ENCODE measurements around the gene COPS7A. TPM values are rescaled to one million over a fixed set of nuclear protein-coding genes. Genes with fewer than 3 reads are reported as not detected.

The COPS7A gene, protein sequence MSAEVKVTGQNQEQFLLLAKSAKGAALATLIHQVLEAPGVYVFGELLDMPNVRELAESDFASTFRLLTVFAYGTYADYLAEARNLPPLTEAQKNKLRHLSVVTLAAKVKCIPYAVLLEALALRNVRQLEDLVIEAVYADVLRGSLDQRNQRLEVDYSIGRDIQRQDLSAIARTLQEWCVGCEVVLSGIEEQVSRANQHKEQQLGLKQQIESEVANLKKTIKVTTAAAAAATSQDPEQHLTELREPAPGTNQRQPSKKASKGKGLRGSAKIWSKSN
- total RNA-seq = 66.0 and 68.3 TPM in 2 replicates

DNA sequence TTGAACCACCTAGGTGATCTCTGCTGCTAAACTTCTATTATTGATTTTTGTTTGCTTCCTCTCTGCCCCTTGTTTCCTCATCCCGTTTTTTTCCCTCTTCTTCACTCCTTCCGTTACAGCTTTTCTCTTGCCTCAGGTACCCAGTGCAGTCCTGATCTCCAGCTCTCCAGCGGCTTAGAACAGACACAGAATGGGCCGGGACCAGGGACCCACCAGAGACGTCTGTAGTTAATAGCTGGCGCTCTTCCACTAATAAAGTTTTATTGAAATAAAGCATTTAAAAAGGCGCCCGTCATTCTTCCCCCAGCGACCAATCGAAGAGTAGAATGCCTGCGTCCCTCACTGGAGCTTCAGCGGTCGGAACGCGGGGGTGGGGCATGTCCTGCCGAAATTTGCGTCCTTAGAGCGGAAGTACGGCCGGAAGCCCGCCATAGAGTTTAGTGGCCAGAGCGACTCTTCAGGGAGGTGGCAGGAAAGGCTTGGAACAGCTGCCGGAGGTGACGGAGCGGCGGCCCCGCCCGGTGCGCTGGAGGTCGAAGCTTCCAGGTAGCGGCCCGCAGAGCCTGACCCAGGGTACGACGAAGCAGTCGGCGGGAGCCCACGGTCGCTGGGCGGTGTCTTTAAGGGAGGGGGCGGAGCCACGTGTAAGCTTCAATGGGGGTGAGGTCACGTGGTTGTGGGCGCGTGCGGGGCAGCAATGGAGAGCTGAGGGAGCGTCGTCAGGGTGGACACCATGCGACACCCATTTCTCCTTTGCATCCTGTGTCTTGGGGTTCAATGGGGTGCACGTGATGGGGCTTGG is at the start of gene COPS7A:
TSS of gene COPS7A (plus strand) at position 440 of the 802 bp plus-strand sequence. CDS start 611 bp downstream, outside the sequence.
- peak; percentile 98 for DNase-seq (ENCODE audit: low read depth)

DNA sequence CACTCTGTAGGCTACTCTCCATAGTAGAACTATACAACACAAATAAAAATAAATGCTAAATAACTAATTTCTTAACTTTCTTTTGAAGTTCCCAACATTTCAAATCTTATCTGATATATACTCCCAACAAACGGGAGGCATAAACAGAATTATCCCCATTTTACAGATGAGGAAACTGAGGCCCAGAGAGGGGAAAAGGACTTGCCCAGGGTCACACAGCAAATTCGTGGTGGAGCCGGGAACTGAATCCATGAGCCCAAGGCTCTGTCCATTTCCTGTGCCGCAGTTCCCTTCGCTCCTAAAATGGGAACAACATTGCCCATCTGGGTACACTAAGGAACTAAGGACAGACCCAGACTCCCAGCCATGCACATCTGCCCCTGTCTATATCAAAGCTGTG is 46.9 kb upstream of the COPS7A start:
- no peak for DNase-seq (ENCODE audit: low read depth)

DNA sequence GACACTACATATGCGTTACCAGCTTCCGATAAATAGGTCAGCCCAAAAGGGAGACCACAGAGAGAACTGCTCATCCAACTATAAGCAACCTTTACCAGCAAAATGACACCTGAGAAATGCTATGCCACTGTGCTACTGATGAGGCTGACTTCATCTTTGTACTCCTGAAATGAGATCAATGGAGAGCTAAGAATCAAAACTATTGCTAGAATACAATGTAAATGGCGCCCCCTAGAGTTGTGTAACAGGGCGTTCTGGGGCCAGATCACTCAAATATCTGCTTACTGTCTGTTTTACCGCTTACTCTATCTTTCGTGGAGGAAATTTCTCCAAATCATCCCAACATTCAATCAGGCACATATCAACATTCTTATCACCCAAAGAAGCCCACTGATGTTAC is 39.2 kb upstream of the COPS7A start:
- DNase-seq (ENCODE audit: low read depth) = peak; percentile 19

DNA sequence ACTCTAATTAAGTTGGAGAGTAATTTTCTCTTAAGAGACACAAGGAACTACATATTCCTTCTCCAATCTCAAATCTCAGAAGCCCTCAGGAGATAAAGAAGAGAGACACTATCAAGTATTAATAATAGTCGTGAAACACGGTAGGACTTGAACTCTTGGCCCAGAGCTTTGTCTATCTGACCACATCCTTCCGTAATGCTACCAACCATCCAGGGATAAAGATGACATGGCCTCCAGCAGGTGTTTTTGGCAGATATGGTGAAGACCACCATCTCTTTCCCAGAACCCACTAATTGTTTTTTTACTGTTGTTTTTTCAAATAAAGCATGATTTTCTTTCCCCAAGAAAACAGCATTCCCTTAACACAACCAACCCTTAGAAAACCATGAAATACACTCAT is 38.0 kb upstream of the COPS7A start:
- no peak for DNase-seq (ENCODE audit: low read depth)

DNA sequence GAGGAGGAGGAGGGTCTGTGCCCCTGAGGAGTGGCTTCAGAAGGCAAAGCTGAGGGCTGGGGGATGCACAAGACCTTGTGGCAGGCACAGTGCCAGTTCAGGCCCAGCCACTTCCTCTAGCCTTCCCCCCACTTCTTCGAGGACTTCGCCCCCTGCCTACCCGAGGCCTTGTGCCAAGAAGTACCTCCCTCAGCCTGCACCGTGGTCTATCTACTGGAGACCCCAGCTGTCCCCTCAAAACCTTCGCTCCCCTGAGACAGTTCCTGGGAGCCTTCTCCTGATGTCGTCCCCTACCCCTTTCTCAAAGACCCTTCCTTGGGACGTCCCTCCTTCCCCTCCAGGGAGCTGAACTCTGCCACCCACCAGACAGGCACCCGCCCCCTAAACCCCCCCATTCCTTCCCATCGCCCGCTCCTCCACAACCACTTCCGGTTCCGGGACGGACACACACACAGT is 35.3 kb upstream of the COPS7A start:
- no peak for DNase-seq (ENCODE audit: low read depth)

DNA sequence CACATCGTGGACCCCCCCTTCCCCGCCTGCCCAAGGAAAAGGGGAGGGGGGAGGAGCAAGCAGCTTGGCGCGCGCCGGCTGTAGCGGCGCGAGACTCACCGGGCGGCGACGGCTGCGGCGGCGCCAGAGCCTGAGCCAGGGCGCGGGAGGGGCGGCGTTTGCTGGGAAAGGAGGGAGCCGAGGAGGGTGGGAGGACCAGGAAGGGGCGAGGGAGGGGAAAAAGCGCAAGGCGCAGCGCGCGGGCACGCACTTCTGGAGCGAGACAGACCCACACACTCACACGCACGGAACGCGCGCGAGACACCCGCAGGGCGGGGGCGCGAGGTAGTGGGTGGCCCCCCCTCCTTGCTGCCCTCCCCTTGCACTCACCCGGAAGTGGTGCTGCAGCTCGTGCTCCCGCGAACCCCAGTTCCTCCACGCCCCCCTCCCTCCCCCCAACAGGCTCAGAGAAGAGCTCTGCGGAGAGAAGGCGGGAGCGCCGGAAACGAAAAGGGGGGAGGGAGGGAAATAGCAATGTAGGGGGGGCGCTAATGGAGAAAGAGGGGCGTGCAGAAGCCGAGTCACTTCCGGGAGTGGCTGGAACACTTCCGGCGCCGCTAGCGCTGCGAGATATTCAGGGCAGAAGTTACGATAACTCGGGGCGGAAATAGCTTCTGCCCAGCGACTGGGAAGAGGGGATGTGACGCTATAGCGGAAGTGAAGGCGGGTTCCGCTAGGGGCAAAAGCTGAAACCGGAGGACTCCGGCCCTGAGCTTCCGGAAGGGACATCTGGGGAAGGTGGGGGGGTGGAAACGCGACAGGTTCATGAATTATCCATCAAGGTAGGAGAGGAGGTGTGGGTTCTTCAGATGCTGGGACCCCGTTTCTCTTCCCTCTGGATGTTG is 34.6 kb upstream of the COPS7A start, which contains the start of gene ZNF384:
TSS of gene ZNF384 (minus strand) at position 377 of the 884 bp plus-strand sequence. CDS start 9,855 bp downstream, outside the sequence.
- peak; percentile 99 for DNase-seq (ENCODE audit: low read depth)

DNA sequence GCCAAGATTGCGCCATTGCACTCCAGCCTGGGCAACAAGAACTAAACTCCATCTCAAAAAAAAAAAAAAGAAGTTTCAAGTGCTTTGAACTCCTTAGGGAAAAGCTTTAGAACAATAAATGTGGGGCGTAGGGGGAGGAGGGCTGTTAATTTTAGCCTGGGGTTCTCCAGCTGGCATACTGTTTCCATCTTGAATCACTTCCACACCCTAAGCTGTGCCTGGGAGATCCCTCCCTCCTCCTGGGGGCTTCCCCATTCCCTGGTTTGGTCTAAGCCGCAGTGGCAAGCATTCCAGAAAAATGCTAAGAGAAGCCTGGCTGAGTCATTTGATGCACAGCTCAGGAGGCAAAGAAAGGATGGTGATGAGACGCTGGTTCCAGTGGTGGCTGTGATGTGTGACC is 32.4 kb upstream of the COPS7A start:
- no peak for DNase-seq (ENCODE audit: low read depth)

DNA sequence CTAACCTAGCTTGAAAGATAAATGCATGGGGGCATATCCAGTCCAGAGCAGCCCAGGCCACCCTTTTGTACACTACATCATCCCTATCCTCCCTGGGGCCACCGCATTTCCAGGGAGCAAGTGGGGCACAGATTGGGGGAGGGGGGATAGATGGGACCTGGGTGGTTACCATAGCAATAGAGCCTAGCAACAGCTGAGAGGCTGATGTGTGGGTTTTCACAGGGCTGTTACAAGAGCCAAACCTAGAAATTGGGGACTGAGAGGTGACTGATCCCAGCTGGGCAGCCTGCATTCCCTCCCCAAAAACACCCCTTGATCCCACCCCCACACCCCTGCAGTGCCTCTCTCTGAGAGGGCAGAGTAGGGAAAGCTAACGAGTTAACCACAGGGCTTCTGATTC is 31.0 kb upstream of the COPS7A start:
- no peak for DNase-seq (ENCODE audit: low read depth)

DNA sequence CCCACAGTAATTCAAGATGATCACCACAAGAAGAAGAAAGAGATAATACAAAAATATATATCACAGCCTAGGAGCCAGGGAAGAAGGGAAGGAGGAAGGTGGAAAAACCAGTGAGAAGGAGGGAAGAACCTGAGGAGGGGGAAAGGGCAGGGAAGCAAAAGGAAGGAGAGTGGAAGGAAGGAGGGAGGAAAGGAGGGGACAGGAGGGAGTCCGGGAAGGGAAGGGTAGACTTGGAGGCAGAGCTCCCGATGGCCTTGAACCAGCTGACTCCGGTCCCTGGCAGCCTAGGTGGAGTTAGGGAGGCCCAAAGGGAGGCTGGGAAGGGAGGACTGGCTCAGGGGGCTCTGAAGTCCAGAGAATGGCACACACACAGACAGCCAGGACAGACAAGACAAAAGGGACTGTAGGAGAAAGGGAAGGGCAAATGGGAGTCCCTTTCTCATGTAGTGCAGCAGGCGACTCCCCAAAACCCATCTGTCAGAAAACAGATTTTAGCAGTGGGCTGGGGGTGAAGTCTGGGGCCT is 30.0 kb upstream of the COPS7A start:
- no peak for DNase-seq (ENCODE audit: low read depth)

DNA sequence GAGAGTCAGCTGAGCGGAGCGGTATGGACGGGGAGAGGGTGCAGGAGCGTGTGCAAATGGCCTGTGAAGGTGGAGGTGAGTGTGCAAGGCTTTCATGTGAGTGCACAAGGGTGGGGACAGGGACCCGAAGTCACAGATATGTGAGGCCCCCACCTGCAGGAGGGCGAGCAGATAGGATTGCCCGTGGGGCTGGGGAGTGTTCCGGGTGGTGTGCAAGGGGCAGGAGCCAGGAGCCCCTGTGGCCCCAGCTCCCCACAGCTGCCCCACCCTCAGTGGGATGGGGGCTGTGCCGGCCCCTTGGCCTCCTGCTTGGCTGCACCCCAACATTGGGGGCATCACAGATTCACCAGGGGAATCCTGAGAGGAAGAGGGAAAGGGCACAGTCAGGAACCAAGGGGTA is 29.1 kb upstream of the COPS7A start:
- no peak for DNase-seq (ENCODE audit: low read depth)

DNA sequence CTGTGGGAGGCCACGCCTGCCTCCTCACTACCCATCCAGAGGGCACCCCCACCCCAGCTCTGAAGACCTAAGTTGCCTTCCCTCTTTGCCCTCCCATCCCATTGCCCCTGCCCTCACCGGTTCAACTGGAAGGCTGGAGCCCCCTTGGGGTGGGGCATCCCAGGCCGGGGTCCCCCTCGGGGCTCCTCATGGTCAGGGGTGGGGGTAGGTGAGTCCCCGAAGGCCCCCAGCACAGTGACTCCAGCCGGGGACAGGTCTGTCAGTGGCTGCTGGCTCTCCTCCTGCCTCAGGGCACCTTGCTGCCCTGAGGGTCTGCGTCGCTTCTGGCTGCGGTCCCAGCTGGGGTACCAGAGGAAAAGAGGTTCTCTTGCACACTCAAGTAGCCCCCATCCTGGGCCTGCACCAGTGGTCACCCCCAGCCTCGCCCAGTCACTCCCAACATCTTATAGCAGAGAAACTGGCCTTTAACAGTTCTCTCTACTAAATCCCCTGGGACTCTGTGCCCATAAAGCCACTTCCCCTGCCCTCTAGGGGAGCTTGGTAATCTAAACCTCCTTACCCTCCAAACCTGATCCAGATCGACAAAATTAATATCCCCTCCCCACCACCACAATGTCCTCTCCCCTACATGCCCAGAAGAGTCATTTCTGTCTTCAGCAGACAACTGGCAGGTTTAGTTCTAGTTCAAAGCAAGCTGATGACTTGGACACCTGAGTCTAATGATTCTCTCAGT is 28.4 kb upstream of the COPS7A start:
- DNase-seq (ENCODE audit: low read depth) = no peak

DNA sequence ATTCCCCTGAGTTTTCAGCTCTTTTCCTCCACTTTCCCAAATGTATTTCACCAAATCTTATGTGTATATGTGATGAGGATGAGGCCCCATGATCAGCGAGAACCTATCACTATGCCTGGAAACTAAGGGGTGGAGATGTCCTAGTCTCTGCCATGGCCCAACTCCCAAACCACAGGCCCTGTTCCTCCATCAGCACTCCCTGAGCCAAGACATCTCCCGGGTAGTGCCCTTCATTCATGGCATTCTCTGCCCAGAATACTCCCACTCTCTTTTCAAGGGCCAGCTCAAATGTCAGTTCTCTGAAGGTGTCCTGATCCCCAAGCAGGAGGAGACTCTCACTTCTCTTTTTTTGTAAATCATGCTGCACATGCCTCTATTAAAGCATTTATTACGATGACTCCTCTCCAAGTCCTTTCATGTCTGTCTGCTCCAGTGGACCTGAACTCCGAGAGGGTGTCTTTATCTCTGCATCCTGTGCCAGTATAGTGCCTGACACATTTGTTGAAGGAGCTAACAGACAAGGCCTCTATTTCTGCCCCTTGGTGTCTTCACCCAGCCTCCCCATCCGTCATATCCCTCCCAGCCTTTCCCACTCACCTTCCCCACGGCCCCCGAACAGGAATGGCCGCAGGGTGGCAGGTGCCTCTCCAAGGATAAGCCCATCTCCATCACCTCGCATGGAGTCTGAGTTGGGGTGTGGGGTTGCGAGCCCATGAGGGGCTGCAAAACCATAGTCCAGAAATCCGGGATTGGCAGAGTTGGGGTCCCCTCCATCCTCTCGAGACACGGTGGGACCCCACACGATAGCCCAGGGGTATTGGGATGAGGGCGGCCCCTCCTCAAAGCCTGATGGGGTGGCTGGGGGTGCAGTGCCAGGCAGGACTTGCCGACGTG is 26.9 kb upstream of the COPS7A start:
- DNase-seq (ENCODE audit: low read depth) = peak; percentile 13

DNA sequence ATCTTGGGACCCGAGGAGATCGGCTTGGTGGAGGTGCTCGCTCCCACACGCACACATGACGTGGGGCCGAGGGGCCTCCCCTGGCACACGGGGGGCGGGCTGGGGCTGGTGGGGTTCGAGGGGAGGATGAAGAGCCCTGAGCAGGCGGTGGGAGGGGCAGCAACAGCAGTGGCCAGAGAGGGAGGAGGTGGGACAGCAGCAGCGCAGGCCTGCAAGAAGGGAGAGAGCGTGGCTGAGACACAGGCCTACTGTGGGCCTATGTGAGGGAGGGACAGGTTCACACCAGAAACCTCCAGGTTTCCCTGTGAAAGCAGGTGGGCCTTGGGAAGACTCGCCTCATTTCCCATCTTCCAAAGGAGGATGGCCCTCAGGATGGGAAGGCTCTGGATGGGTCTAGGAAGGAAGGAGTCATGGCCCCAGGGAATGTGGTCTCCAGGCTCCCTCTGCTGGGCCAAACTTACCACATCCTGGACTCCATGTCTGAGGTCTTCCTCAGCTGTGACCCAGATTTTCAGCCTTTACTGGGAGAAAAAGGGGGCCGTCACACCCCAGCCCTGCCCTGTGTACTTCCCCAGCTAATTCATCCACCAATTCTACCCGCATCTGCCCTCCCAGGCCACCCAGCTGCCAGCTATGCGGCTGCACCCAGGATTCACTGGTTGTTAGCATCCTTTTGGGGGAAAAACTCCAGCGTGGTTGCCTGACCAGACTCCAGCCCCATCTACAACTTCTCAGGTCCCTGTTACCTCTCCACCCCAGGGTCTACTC is 26.1 kb upstream of the COPS7A start:
- DNase-seq (ENCODE audit: low read depth) = peak; percentile 37

DNA sequence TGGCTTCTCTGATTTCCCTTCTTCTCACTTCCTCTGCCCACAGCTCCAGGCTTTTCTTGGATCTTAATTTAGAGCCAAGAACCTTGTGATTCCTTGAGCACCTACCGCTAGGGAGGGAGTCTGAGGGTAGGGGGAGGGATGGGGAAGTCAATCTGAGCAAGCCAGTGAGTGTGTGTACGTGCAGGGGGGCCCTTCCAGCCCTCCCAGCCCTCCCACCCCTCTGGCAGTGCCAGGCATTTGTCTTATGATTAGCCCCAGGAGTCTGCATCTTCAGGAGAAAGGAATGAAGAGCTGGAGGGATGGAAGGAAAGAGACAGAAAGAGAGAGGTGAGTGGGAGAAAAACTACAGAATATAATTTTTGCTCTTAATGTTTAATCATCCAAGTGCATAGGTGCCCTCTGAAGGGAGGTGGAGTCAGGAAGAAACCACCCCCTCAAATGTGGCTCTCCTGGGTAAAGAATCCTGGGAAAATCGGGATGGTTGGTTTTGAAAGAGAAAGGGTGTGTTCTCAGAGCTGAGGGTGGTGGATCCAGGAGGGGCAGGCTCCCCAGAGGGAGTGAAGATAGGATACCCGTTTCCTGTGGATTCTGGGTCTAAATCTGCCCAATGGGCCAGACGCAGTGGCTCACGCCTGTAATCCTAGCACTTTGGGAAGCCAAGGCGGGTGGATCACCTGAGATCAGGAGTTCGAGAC is 25.3 kb upstream of the COPS7A start:
- no peak for DNase-seq (ENCODE audit: low read depth)

DNA sequence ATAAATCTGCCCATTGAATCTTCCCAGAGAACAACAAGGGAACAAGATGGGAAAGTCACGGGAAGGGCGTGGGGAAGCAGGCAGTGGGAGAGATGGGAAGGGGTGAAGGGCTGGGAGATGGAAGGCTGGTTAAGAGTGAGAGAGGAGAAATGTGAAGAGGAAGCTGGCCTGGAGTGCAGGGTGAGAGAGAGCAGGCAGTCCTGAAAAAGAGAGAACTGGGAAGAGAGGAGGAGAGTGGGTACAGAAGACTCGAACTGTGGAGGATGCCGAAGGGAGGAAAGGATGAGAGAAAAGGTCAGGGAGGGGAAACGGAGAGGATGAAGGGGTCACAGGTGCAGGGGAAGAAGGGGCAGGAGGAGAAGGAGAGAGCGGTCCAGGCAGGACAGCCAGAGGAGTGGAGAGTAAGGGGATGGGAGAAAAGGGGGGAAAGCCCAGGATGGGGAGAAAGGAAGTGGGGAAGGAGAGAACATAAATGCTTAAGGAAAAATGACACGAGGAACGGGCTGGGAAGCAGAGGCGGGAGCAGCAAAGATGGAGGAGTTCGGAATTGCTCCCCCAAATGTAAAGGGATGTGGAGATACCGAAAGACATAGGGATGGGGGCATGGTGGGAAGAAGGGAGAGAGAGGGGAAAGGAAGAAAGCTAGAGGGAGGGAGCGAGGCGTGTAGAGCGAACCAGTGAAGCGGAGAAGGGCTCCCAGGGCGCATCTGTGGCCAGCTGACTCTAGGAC is 24.4 kb upstream of the COPS7A start:
- DNase-seq (ENCODE audit: low read depth) = no peak

DNA sequence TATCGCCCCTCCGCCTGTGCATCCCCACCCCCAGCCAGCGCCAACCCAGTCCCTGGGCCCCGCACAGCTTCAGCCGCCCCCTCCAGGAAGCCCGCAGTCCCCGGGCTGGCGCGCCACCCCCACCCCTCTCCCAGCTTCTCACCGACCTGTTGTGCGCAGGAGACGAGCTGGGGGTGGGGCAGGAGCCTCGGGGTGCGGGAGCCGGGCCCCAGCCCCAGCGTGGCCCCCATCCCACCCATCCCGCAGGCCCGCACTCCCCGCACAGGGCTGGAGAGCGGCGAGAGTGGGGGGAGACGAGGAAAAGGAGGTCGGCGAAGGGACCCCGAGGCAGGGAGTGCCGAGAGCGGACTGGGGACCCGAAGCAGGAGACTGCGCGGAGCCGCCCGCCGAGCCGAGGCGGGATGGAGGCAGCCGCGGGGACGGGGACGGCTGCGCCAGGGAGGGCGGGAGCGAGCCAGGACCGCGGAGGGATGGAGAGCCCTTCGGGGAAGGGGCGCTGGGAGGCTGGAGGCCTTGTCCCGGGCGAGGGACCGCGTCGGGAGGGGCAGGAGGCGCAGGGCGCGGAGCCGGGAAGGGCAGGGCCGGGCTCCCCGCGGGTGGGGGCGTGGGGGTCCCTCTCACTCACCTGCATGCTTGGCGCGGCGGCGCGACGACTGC is 23.7 kb upstream of the COPS7A start:
- no peak for DNase-seq (ENCODE audit: low read depth)

DNA sequence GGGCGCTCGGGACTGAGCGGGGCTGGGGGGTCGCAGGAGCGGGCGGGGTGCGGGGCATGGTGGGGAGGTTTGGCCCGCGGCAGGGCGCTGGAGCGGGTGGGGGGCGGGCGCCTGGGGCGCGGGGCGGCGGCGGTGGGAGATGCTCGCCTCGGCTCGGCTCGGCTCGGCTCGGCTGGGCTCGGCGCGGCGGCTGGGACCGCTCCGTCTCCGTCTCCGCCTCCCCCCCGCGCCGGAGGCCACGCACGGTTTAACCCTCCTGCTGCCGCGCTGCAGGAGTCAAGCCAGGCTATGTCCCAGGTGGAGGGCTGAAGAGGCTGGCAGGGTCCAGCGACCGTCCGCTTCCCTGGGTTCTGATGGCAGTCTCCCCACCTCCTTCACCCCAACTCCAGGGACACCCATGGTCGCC is 23.2 kb upstream of the COPS7A start, which contains the start of gene PIANP:
TSS of gene PIANP (minus strand) at position 170 of the 406 bp plus-strand sequence. CDS start 2,754 bp downstream, outside the sequence.
- DNase-seq (ENCODE audit: low read depth) = no peak

Data from renal cortical epithelial cell (primary cell).